Neuronal stem cell (in vitro differentiated cells): ENCODE results near the gene RBM5.
A peak's percentile ranks its signal among the peaks of the same experiment; 100 is the strongest.

Source experiments
- DNase-seq: peaks from one replicate; pipeline ENCODE4 v3.0.0-alpha.2; 2013; ENCODE audit warnings: low spot score
- H2AFZ ChIP-seq: one replicate; pipeline ENCODE4 v1.6.1; 2013; ENCODE audit warnings: mild to moderate bottlenecking, low read length, inconsistent platforms
- H2AK5ac ChIP-seq: 2 replicates; pipeline ENCODE4 v1.6.1; 2013; ENCODE audit warnings: low read depth, mild to moderate bottlenecking, inconsistent platforms, low read length, moderate library complexity, mixed read lengths
- H2BK120ac ChIP-seq: 2 replicates; pipeline ENCODE4 v1.6.1; 2013; ENCODE audit warnings: low read depth, mild to moderate bottlenecking, inconsistent platforms, low read length, moderate library complexity, mixed read lengths
- H2BK12ac ChIP-seq: one replicate; pipeline ENCODE4 v1.6.1; 2013; ENCODE audit warnings: low read length, inconsistent platforms
- H2BK15ac ChIP-seq: 2 replicates; pipeline ENCODE4 v1.6.1; 2013; ENCODE audit warnings: mild to moderate bottlenecking, low read length, inconsistent platforms, mixed read lengths
- H2BK5ac ChIP-seq: one replicate; pipeline ENCODE4 v1.6.1; 2013; ENCODE audit warnings: inconsistent platforms, mild to moderate bottlenecking, low read length, moderate library complexity
- H3K14ac ChIP-seq: one replicate; pipeline ENCODE4 v1.6.1; 2013; ENCODE audit warnings: low read length, inconsistent platforms
- H3K18ac ChIP-seq: 2 replicates; pipeline ENCODE4 v1.6.1; 2013; ENCODE audit warnings: low read length, inconsistent platforms
- H3K23ac ChIP-seq: 2 replicates; pipeline ENCODE4 v1.6.1; 2013; ENCODE audit warnings: low read depth, mild to moderate bottlenecking, mixed read lengths, low read length, inconsistent platforms; ENCODE audit not compliant: poor library complexity
- H3K27ac ChIP-seq: replicated peaks from 3 replicates; pipeline ENCODE4 v1.5.1; 2013; ENCODE audit warnings: low read length, inconsistent platforms
- H3K27me3 ChIP-seq, 3 experiments: 2 replicates each; pipeline ENCODE4 v1.6.1; 2013; ENCODE audit warnings: low read length in 3 of 3, mild to moderate bottlenecking in 2 of 3, inconsistent platforms in 1 of 3, low read depth in 1 of 3, mixed read lengths in 1 of 3, moderate library complexity in 1 of 3; ENCODE audit not compliant: control insufficient read depth in 3 of 3, insufficient read depth in 3 of 3
- H3K36me3 ChIP-seq, 2 donors: replicated peaks in 1 of 2; 2 replicates each; pipeline ENCODE4 v1.6.1; 2013; ENCODE audit warnings: low read length in 2 of 2; ENCODE audit not compliant: control insufficient read depth in 2 of 2, insufficient read depth in 2 of 2
- H3K4ac ChIP-seq: 2 replicates; pipeline ENCODE4 v1.6.1; 2013; ENCODE audit warnings: inconsistent platforms, mild to moderate bottlenecking, low read length, moderate library complexity
- H3K4me1 ChIP-seq, 2 donors: 1 replicate in 1 of 2; 2 replicates in 1 of 2; pipeline ENCODE4 v1.6.1; 2013; ENCODE audit warnings: low read length in 2 of 2, low read depth in 1 of 2; ENCODE audit not compliant: control insufficient read depth in 2 of 2, insufficient read depth in 1 of 2
- H3K4me2 ChIP-seq: one replicate; pipeline ENCODE4 v1.6.1; 2013; ENCODE audit warnings: mild to moderate bottlenecking, low read length, inconsistent platforms; ENCODE audit not compliant: insufficient read depth, poor library complexity, severe bottlenecking
- H3K4me3 ChIP-seq, 2 donors: 2 replicates each; pipeline ENCODE4 v1.5.1; 2013; ENCODE audit warnings: low read length in 2 of 2, mild to moderate bottlenecking in 2 of 2, inconsistent platforms in 1 of 2, moderate library complexity in 1 of 2
- H3K79me1 ChIP-seq: one replicate; pipeline ENCODE4 v1.6.1; 2013; ENCODE audit warnings: low read depth, mild to moderate bottlenecking, inconsistent platforms, low read length, moderate library complexity
- H3K9ac ChIP-seq: one replicate; pipeline ENCODE4 v1.6.1; 2013; ENCODE audit warnings: mild to moderate bottlenecking, low read depth, low read length, inconsistent platforms; ENCODE audit not compliant: poor library complexity
- H3K9me3 ChIP-seq, 2 donors: replicated peaks in 1 of 2; 2 replicates each; pipeline versions ENCODE3 to v1.6.1; 2013; ENCODE audit warnings: low read length in 2 of 2, mild to moderate bottlenecking in 2 of 2, inconsistent platforms in 1 of 2, low read depth in 1 of 2, mixed read lengths in 1 of 2, moderate library complexity in 1 of 2; ENCODE audit not compliant: control insufficient read depth in 2 of 2, insufficient read depth in 1 of 2
- H4K8ac ChIP-seq: one replicate; pipeline ENCODE4 v1.6.1; 2013; ENCODE audit warnings: low read depth, mild to moderate bottlenecking, inconsistent platforms, low read length, moderate library complexity
- H4K91ac ChIP-seq: one replicate; pipeline ENCODE4 v1.6.1; 2013; ENCODE audit warnings: low read length, low read depth, mild to moderate bottlenecking, inconsistent platforms; ENCODE audit not compliant: poor library complexity
- WGBS, 2 donors: extraction: QIAGEN DNeasy Blood & Tissue Kit; methylation state at CpG; one replicate each; pipeline ENCODE4 v1.1.7; 2013; ENCODE audit warnings: missing lambda C conversion rate in 2 of 2, mixed read lengths in 1 of 2; ENCODE audit not compliant: insufficient read length in 2 of 2, insufficient replicate concordance in 1 of 2; ENCODE audit errors: extremely low coverage in 2 of 2; 5-methylcytosine and 5-hydroxymethylcytosine counted together

The RBM5 gene

GRCh38 chr3:50120364-50121071 lies 31.8 kb downstream of the RBM5 start:
- no peak overlapping the region for H4K8ac ChIP-seq
- WGBS, 2 donors = no CpG with 5 or more reads among the region's 10 CpGs
- H2BK120ac ChIP-seq = no peak overlapping the region
- H3K27ac ChIP-seq = no peak overlapping the region
- no peak for DNase-seq
- H3K9me3 ChIP-seq = no peaks in the 10 kb centered on the region
- peaks cover 43 to 60% of the 10 kb centered on the region in 2 donors for H3K36me3 ChIP-seq
- H3K4me2 ChIP-seq = no peak overlapping the region
- H2AK5ac ChIP-seq = no peak overlapping the region
- H3K27me3 ChIP-seq = no peaks in the 10 kb centered on the region
- H3K4ac ChIP-seq = no peak overlapping the region
- H3K4me1 ChIP-seq = peaks cover 10 to 16% of the 10 kb centered on the region in 2 donors
- H2BK15ac ChIP-seq = no peak overlapping the region
- H2AFZ ChIP-seq = no peak overlapping the region
- no peaks in the 10 kb centered on the region for H3K79me1 ChIP-seq
- no peak overlapping the region for H3K4me3 ChIP-seq
- H3K9ac ChIP-seq = no peak overlapping the region
- H3K14ac ChIP-seq = no peak overlapping the region
- no peak overlapping the region for H2BK12ac ChIP-seq
- H3K23ac ChIP-seq = no peak overlapping the region
- H3K18ac ChIP-seq = no peak overlapping the region
- no peak overlapping the region for H4K91ac ChIP-seq
- no peak overlapping the region for H2BK5ac ChIP-seq

- H3K9me3 ChIP-seq = no peaks in the 10 kb centered on the region
- H2AFZ ChIP-seq = no peak overlapping the region
- peak overlapping the region; percentile 99 for H2AK5ac ChIP-seq
- H3K14ac ChIP-seq = no peak overlapping the region
- H3K4me2 ChIP-seq = no peak overlapping the region
- H3K4me3 ChIP-seq = no peak overlapping the region
- no peak overlapping the region for H3K23ac ChIP-seq
- H2BK15ac ChIP-seq = peak overlapping the region; percentile 40
- peak; percentile 73 for DNase-seq
- peaks cover 18 to 24% of the 10 kb centered on the region in 2 donors for H3K4me1 ChIP-seq
- H3K27me3 ChIP-seq = no peaks in the 10 kb centered on the region
- peaks cover 35 to 51% of the 10 kb centered on the region in 2 donors for H3K36me3 ChIP-seq
- no peak overlapping the region for H2BK120ac ChIP-seq
- no peak overlapping the region for H3K4ac ChIP-seq
- no peak overlapping the region for H4K91ac ChIP-seq
- no peak overlapping the region for H3K27ac ChIP-seq
- H3K9ac ChIP-seq = no peak overlapping the region
- no peaks in the 10 kb centered on the region for H3K79me1 ChIP-seq
- H2BK5ac ChIP-seq = no peak overlapping the region
- no peak overlapping the region for H2BK12ac ChIP-seq
- WGBS, 2 donors = no CpG with 5 or more reads among the region's 13 CpGs
- H4K8ac ChIP-seq = no peak overlapping the region
- peak overlapping the region; percentile 31 for H3K18ac ChIP-seq
These were observed 32.6 kb downstream of the RBM5 start for GRCh38 chr3:50121072-50122032.

GRCh38 chr3:50122071-50122470 lies 33.4 kb downstream of the RBM5 start:
- H3K79me1 ChIP-seq = no peaks in the 10 kb centered on the region
- WGBS, 2 donors = no CpG with 5 or more reads among the region's 2 CpGs
- H2AK5ac ChIP-seq = peak overlapping the region; percentile 99

More at GRCh38 chr3:50122071-50122470, 33.4 kb downstream of the RBM5 start:
- Histone ChIP-seq H3K4me1 (peaks cover 24 to 30% of the 10 kb centered on the region in 2 donors), H3K4me2 (no peak overlapping the region), H4K8ac (no peak overlapping the region), H3K9me3 (no peaks in the 10 kb centered on the region), H3K23ac (no peak overlapping the region), H3K18ac (peak overlapping the region; percentile 31), H2BK5ac (peak overlapping the region; percentile 85), H3K27me3 (no peaks in the 10 kb centered on the region), H3K4me3 (no peak overlapping the region), H2AFZ (no peak overlapping the region), H3K14ac (no peak overlapping the region), H3K4ac (no peak overlapping the region), H2BK120ac (no peak overlapping the region), H2BK12ac (peak overlapping the region; percentile 61), H2BK15ac (peak overlapping the region; percentile 40), H3K9ac (peak overlapping the region; percentile 7), H3K36me3 (peaks cover 29 to 44% of the 10 kb centered on the region in 2 donors), H4K91ac (no peak overlapping the region), H3K27ac (no peak overlapping the region)
- DNase-seq = no peak
